IMR-90 (cell line): Measurements from ENCODE around the gene MIER1. TPM values are rescaled to one million over a fixed set of nuclear protein-coding genes. Genes with fewer than 3 reads are reported as not detected.
A peak's percentile ranks its signal among the peaks of the same experiment; 100 is the strongest.

Source experiments
- ATAC-seq: fragments of 200-7000 bp; cut with Tn5 transposase; 2 replicates; pipeline ENCODE4 v1.9.1; 2020; ENCODE audit warnings: low read depth, mild to moderate bottlenecking, moderate library complexity
- BruUV-seq: library from RNA; stranded (reverse); fragments of 400-500 nt; replicated peaks from 2 replicates; lab custom pipeline; 2021; lab: Mats Ljungman, UMichigan
- CTCF ChIA-PET: fragments of 300-600 bp; formaldehyde crosslinking; extraction: SDS; loops from one replicate; lab custom pipeline; 2021; ENCODE audit warnings: antibody characterized with exemption; lab: Yijun Ruan, JAX
- POLR2A ChIA-PET: fragments of 300-600 bp; sonication (Branson Sonifier 250); formaldehyde crosslinking; loops from one replicate; lab custom pipeline; 2022; ENCODE audit warnings: antibody characterized with exemption; ENCODE audit not compliant: unreplicated experiment; lab: Charles Lee
- DNase-seq: peaks from one replicate; pipeline ENCODE4 v3.0.0; 2013
- H2AFZ ChIP-seq: replicated peaks from 2 replicates; pipeline ENCODE3; 2013; ENCODE audit warnings: low read length, mild to moderate bottlenecking; ENCODE audit not compliant: poor library complexity
- H2AK5ac ChIP-seq: 2 replicates; pipeline ENCODE4 v1.6.1; 2013; ENCODE audit warnings: low read depth, low read length, inconsistent platforms
- H2AK9ac ChIP-seq: replicated peaks from 2 replicates; pipeline ENCODE3; 2013; ENCODE audit warnings: mild to moderate bottlenecking, low read depth, low read length, moderate library complexity; ENCODE audit not compliant: poor library complexity
- H2BK120ac ChIP-seq: 2 replicates; pipeline ENCODE4 v1.6.1; 2013; ENCODE audit warnings: low read depth, low read length, inconsistent platforms
- H2BK15ac ChIP-seq: 3 replicates; pipeline ENCODE4 v1.6.1; 2013; ENCODE audit warnings: low read depth, low read length, inconsistent platforms
- H2BK20ac ChIP-seq: 2 replicates; pipeline ENCODE4 v1.6.1; 2013; ENCODE audit warnings: low read depth, mild to moderate bottlenecking, inconsistent platforms, low read length, moderate library complexity
- H2BK5ac ChIP-seq: 2 replicates; pipeline ENCODE4 v1.6.1; 2013; ENCODE audit warnings: mild to moderate bottlenecking, low read depth, low read length, inconsistent platforms; ENCODE audit not compliant: poor library complexity, severe bottlenecking
- H3K14ac ChIP-seq: replicated peaks from 2 replicates; pipeline ENCODE4 v1.6.1; 2013; ENCODE audit warnings: low read depth, low read length, inconsistent platforms
- H3K18ac ChIP-seq: 2 replicates; pipeline ENCODE4 v1.6.1; 2013; ENCODE audit warnings: low read depth, low read length, control low read depth
- H3K23ac ChIP-seq: 2 replicates; pipeline ENCODE4 v1.6.1; 2013; ENCODE audit warnings: low read depth, low read length, inconsistent platforms
- H3K27ac ChIP-seq: 2 replicates; pipeline ENCODE4 v1.5.1; 2013; ENCODE audit warnings: mild to moderate bottlenecking, control low read depth, low read length; ENCODE audit not compliant: insufficient read depth
- H3K27me3 ChIP-seq: 2 replicates; pipeline ENCODE4 v1.6.1; 2013; ENCODE audit warnings: low read length; ENCODE audit not compliant: control insufficient read depth, insufficient read depth
- H3K36me3 ChIP-seq: 2 replicates; pipeline ENCODE4 v1.6.1; 2013; ENCODE audit warnings: low read length, mixed read lengths; ENCODE audit not compliant: control insufficient read depth, insufficient read depth
- H3K4ac ChIP-seq: 2 replicates; pipeline ENCODE4 v1.6.1; 2013; ENCODE audit warnings: low read depth, low read length, inconsistent platforms
- H3K4me1 ChIP-seq: 2 replicates; pipeline ENCODE4 v1.6.1; 2013; ENCODE audit warnings: low read length, mixed read lengths; ENCODE audit not compliant: control insufficient read depth, insufficient read depth
- H3K4me2 ChIP-seq: 2 replicates; pipeline ENCODE4 v1.6.1; 2013; ENCODE audit warnings: low read depth, mild to moderate bottlenecking, control low read depth, low read length, moderate library complexity
- H3K4me3 ChIP-seq: 2 replicates; pipeline ENCODE4 v1.5.1; 2013; ENCODE audit warnings: low read depth, mild to moderate bottlenecking, control low read depth, low read length, moderate library complexity; ENCODE audit not compliant: insufficient read depth
- H3K56ac ChIP-seq: 2 replicates; pipeline ENCODE4 v1.6.1; 2013; ENCODE audit warnings: low read length, inconsistent platforms; ENCODE audit not compliant: insufficient read depth; ENCODE audit errors: extremely low read depth
- H3K79me1 ChIP-seq, 2 experiments: 2 replicates each; pipeline ENCODE4 v1.6.1; 2013; ENCODE audit warnings: low read length in 2 of 2, inconsistent platforms in 1 of 2, low read depth in 1 of 2
- H3K9ac ChIP-seq: 2 replicates; pipeline ENCODE4 v1.6.1; 2013; ENCODE audit warnings: low read depth, low read length, control low read depth
- H3K9me1 ChIP-seq: 2 replicates; pipeline ENCODE4 v1.6.1; 2013; ENCODE audit warnings: low read length, inconsistent platforms; ENCODE audit not compliant: insufficient read depth
- H3K9me3 ChIP-seq: 2 replicates; pipeline ENCODE4 v1.6.1; 2013; ENCODE audit warnings: low read length; ENCODE audit not compliant: control insufficient read depth, insufficient read depth
- H4K20me1 ChIP-seq: 2 replicates; pipeline ENCODE4 v1.6.1; 2013; ENCODE audit warnings: low read length, inconsistent platforms; ENCODE audit not compliant: insufficient read depth
- H4K5ac ChIP-seq: 2 replicates; pipeline ENCODE4 v1.6.1; 2013; ENCODE audit warnings: mild to moderate bottlenecking, low read depth, low read length, control low read depth
- H4K8ac ChIP-seq, 2 experiments: 2 replicates each; pipeline ENCODE4 v1.6.1; 2013; ENCODE audit warnings: low read depth in 2 of 2, low read length in 2 of 2, control low read depth in 1 of 2, inconsistent platforms in 1 of 2
- H4K91ac ChIP-seq: 2 replicates; pipeline ENCODE4 v1.6.1; 2013; ENCODE audit warnings: low read depth, low read length, inconsistent platforms; ENCODE audit not compliant: insufficient read depth
- BHLHE40 ChIP-seq: fragments of 150-350 bp; IDR thresholded peaks from 2 replicates; pipeline ENCODE4 v1.6.1; 2016; ENCODE audit warnings: mild to moderate bottlenecking, low read depth, low read length
- CEBPB ChIP-seq: IDR thresholded peaks from 2 replicates; pipeline ENCODE4 v1.6.1; 2012; ENCODE audit warnings: low read depth, low read length, improper control_type of control experiment
- CHD1 ChIP-seq: IDR thresholded peaks from 2 replicates; pipeline ENCODE4 v1.6.1; 2012; ENCODE audit warnings: low read depth, low read length, improper control_type of control experiment
- FOS ChIP-seq: fragments of 150-350 bp; IDR thresholded peaks from 2 replicates; pipeline ENCODE4 v1.6.1; 2016; ENCODE audit warnings: low read depth, low read length
- MAZ ChIP-seq: IDR thresholded peaks from 2 replicates; pipeline ENCODE4 v1.6.1; 2012; ENCODE audit warnings: low read depth, mild to moderate bottlenecking, low read length, improper control_type of control experiment, moderate library complexity, borderline replicate concordance
- MXI1 ChIP-seq: IDR thresholded peaks from 2 replicates; pipeline ENCODE4 v1.6.1; 2012; ENCODE audit warnings: low read depth, mild to moderate bottlenecking, low read length, moderate library complexity, borderline replicate concordance
- NFE2L2 ChIP-seq: fragments of 150-350 bp; IDR thresholded peaks from 2 replicates; pipeline ENCODE4 v1.6.1; 2016; ENCODE audit warnings: low read depth, mild to moderate bottlenecking, low read length
- POLR2A ChIP-seq: IDR thresholded peaks from 2 replicates; pipeline ENCODE4 v1.6.1; 2012; ENCODE audit warnings: mild to moderate bottlenecking, low read depth, low read length
- RAD21 ChIP-seq: IDR thresholded peaks from 2 replicates; pipeline ENCODE4 v1.6.1; 2012; ENCODE audit warnings: low read length, improper control_type of control experiment
- RCOR1 ChIP-seq: IDR thresholded peaks from 2 replicates; pipeline ENCODE4 v1.6.1; 2012; ENCODE audit warnings: mild to moderate bottlenecking, low read length, improper control_type of control experiment; ENCODE audit not compliant: insufficient replicate concordance
- RFX5 ChIP-seq: IDR thresholded peaks from 2 replicates; pipeline ENCODE4 v1.8.0; 2012; ENCODE audit warnings: low read depth, mild to moderate bottlenecking, low read length, moderate library complexity
- SMC3 ChIP-seq: fragments of 150-350 bp; IDR thresholded peaks from 2 replicates; pipeline ENCODE4 v1.6.1; 2016; ENCODE audit warnings: low read depth, mild to moderate bottlenecking, antibody characterized with exemption, low read length, moderate library complexity
- WGBS, 2 experiments: methylation state at CpG; one replicate each; pipeline versions ENCODE4 v1.1.5 to v1.1.7; 2013; ENCODE audit warnings: missing lambda C conversion rate in 2 of 2; ENCODE audit not compliant: insufficient read length in 1 of 2; ENCODE audit errors: extremely low coverage in 2 of 2; 5-methylcytosine and 5-hydroxymethylcytosine counted together
- dilution Hi-C: fragments of 300-500 bp; cut with HindIII; formaldehyde crosslinking; loops from one replicate; pipeline ENCODE4 v1.14.3; 2018; ENCODE audit warnings: low sequenced_read_pairs; ENCODE audit not compliant: unreplicated experiment
- in situ Hi-C: fragments of 300-500 bp; cut with MboI; formaldehyde crosslinking; loops from 3 replicates; pipeline ENCODE4 v1.14.3; 2019; ENCODE audit warnings: low sequenced_read_pairs, inconsistent platforms, mixed read lengths
- intact Hi-C: fragments of 100-400 bp; cut with micrococcal nuclease; formaldehyde crosslinking; loops from 2 replicates; pipeline ENCODE4 v1.10.0; 2022
- polyA plus RNA-seq, 3 experiments: library from polyadenylated mRNA; depleted of rRNA; stranded (reverse); fragments of >200 nt; gene quantifications; 2 replicates each; pipeline ENCODE4 v1.2.3, GENCODE V29; 2012; ENCODE audit warnings: low replicate concordance in 1 of 3
- total RNA-seq: library from RNA; depleted of rRNA; stranded (reverse); fragments of >200 nt; gene quantifications from 2 replicates; pipeline ENCODE4 v1.2.3, GENCODE V29; 2012
- TF ChIP-seq, protein P1 (sequence below): fragments of 150-350 bp; IDR thresholded peaks from 2 replicates; pipeline ENCODE4 v1.6.1; 2017; ENCODE audit warnings: mild to moderate bottlenecking, antibody characterized with exemption, low read length, low read depth
- TF ChIP-seq, protein P2 (sequence below): fragments of 150-350 bp; IDR thresholded peaks from 2 replicates; pipeline ENCODE4 v1.6.1; 2016; ENCODE audit warnings: low read depth, mild to moderate bottlenecking, low read length, moderate library complexity, borderline replicate concordance
- TF ChIP-seq, protein P3 (sequence below): conservative IDR thresholded peaks from 2 replicates; pipeline ENCODE4 v1.5.1; 2012; ENCODE audit warnings: mild to moderate bottlenecking, low read depth, low read length, improper control_type of control experiment

The MIER1 gene
- total and polyA plus RNA-seq, 2 of the 4 experiments (the other 2 are of a cell fraction): 5.0 to 11.5 TPM

DNA sequence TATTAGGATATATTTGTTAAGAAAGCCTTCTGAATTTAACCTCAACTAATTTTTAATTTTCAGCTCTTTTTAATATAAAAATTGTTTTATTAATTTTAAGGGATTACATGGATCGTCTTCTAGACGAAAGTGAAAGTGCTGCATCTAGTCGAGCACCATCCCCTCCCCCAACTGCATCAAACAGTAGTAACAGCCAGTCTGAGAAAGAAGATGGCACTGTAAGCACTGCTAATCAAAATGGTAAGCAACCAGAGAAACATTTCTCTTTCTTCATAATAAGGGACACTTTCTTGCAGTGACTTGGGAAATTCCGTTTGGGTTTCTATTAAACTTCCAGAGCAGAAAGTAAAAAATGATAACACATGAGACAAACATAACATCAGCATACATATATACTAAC, 56.9 kb downstream of the MIER1 start:
- H3K27ac ChIP-seq: no peak overlapping the region
- no peak overlapping the region for H2AFZ ChIP-seq
- H3K9ac ChIP-seq: no peak overlapping the region
- no peak overlapping the region for H2BK5ac ChIP-seq
- BruUV-seq: no TSS peak
- H3K14ac ChIP-seq: no peak overlapping the region
- no peaks in the 10 kb centered on the region for H3K4me1 ChIP-seq
- no peaks in the 10 kb centered on the region for H3K27me3 ChIP-seq
- no peak overlapping the region for H3K4me3 ChIP-seq
- H3K23ac ChIP-seq: no peak overlapping the region
- peak; percentile 18 for DNase-seq
- no peak overlapping the region for H2BK20ac ChIP-seq
- H4K20me1 ChIP-seq: no peaks in the 10 kb centered on the region; the same call in 1 of the 2 replicates
- no peak overlapping the region for H4K91ac ChIP-seq
- H3K36me3 ChIP-seq: peaks cover 16% of the 10 kb centered on the region
- no CpG with 5 or more reads among the region's 4 CpGs for WGBS, 2 experiments
- no peak overlapping the region for H3K18ac ChIP-seq
- TF ChIP-seq, protein P1, sequence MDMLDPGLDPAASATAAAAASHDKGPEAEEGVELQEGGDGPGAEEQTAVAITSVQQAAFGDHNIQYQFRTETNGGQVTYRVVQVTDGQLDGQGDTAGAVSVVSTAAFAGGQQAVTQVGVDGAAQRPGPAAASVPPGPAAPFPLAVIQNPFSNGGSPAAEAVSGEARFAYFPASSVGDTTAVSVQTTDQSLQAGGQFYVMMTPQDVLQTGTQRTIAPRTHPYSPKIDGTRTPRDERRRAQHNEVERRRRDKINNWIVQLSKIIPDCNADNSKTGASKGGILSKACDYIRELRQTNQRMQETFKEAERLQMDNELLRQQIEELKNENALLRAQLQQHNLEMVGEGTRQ: no peak
- TF ChIP-seq NFE2L2: no peak
- TF ChIP-seq, protein P2, sequence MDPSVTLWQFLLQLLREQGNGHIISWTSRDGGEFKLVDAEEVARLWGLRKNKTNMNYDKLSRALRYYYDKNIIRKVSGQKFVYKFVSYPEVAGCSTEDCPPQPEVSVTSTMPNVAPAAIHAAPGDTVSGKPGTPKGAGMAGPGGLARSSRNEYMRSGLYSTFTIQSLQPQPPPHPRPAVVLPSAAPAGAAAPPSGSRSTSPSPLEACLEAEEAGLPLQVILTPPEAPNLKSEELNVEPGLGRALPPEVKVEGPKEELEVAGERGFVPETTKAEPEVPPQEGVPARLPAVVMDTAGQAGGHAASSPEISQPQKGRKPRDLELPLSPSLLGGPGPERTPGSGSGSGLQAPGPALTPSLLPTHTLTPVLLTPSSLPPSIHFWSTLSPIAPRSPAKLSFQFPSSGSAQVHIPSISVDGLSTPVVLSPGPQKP: no peak
- TF ChIP-seq CHD1: no peak
- TF ChIP-seq BHLHE40: no peak
- TF ChIP-seq POLR2A: no peak
- no peak for TF ChIP-seq MAZ
- TF ChIP-seq MXI1: no peak
- TF ChIP-seq RCOR1: no peak
- TF ChIP-seq CEBPB: no peak
- TF ChIP-seq SMC3: no peak
- TF ChIP-seq RAD21: no peak
- TF ChIP-seq, protein P3, sequence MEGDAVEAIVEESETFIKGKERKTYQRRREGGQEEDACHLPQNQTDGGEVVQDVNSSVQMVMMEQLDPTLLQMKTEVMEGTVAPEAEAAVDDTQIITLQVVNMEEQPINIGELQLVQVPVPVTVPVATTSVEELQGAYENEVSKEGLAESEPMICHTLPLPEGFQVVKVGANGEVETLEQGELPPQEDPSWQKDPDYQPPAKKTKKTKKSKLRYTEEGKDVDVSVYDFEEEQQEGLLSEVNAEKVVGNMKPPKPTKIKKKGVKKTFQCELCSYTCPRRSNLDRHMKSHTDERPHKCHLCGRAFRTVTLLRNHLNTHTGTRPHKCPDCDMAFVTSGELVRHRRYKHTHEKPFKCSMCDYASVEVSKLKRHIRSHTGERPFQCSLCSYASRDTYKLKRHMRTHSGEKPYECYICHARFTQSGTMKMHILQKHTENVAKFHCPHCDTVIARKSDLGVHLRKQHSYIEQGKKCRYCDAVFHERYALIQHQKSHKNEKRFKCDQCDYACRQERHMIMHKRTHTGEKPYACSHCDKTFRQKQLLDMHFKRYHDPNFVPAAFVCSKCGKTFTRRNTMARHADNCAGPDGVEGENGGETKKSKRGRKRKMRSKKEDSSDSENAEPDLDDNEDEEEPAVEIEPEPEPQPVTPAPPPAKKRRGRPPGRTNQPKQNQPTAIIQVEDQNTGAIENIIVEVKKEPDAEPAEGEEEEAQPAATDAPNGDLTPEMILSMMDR: no peak
- TF ChIP-seq FOS: no peak
- no peak for TF ChIP-seq RFX5
- no peaks in the 10 kb centered on the region for H3K9me1 ChIP-seq
- no peak overlapping the region for H2BK120ac ChIP-seq
- ChIA-PET POLR2A (no interaction called here), CTCF (interaction anchor here (1.0 to 1.5 kb wide), 3 partner anchors 14 to 79 kb away, joined by 3 to 5 read pairs (median 3); no protein-coding TSS in a partner anchor)
- no peak overlapping the region for H3K4ac ChIP-seq
- no peak overlapping the region for H2AK5ac ChIP-seq
- peak; percentile 53; the same call in 1 of the 2 replicates for ATAC-seq
- no peak overlapping the region for H4K5ac ChIP-seq
- peak overlapping the region; percentile 69; the same call in 1 of the 2 replicates for H3K4me2 ChIP-seq
- no peak overlapping the region for H2AK9ac ChIP-seq
- intact Hi-C loops: loop anchor here (5.0 kb wide), 1 partner anchor 214 kb away; no protein-coding TSS in a partner anchor
- no peak overlapping the region for H3K56ac ChIP-seq
- H4K8ac ChIP-seq: no peak overlapping the region
- dilution Hi-C loops: no loop called here
- H3K79me1 ChIP-seq: peaks cover 0 to 5% of the 10 kb centered on the region in 2 experiments; a peak in 3 of 4 replicates
- no peaks in the 10 kb centered on the region for H3K9me3 ChIP-seq
- in situ Hi-C loops: no loop called here
- H2BK15ac ChIP-seq: no peak overlapping the region
